NCI-H187 treated with DMSO at 0.1 percent for 48 hours (cell line): ENCODE results near the gene CXCL5.
"Not testable (repeated sequence)": the region's sequence is repeated elsewhere in the genome, so short reads cannot be mapped to it uniquely, and the experiment has no call there.

ENCODE experiments used
- DNase-seq: peaks from one replicate; lab custom pipeline; 2025; lab: John Stamatoyannopoulos, UW

Gene CXCL5

DNA sequence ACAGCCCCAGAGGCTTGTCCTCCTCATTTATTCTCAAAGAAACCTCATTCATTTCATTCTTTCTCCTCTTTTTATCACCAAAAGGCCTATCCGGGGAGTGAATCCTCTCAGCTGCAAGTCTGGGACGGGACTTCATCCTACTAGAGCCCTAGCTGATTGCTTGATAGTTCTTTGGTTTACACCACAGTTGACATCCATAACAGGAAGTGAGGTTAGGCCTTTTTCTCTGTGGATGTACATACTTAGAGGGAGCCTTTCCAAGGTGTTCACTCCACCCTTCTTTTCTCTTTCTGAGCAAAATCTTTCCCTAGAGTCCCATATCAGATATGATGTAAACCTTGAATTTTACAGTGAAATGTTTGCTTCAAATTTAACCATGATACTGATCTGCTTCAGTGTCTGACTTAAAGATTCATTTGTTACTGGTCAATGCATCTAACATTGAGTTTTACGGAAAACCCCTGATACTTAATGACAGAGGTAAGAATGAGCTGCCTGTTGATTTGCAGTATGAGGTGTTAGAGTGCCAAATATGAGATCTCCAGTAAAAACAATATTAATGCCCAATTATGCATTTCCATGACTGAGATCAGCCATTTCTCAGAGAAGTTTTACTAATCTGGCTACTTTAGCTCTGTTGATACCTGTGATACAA, 16.8 kb upstream of the CXCL5 start:
- DNase-seq: no peak

DNA sequence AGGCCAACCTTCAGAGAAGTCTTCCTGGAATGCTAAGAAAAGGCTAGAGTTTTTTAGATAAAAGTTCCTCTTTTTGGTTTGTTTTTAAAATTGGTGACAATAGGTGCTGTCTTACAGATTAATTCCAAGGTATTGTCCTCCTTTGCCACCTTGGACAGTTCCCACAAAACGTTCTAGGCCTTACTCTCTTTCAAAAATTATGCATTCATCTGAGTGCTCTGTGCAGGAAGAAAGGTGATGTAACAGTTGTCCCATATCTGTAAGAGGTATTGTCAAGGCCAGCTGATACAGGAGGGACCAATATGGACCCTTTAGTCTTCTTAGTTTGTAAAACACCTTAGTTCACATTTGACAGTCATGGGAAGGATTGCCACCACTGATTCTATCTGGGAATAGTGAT, 15.9 kb upstream of the CXCL5 start:
- no peak for DNase-seq

DNA sequence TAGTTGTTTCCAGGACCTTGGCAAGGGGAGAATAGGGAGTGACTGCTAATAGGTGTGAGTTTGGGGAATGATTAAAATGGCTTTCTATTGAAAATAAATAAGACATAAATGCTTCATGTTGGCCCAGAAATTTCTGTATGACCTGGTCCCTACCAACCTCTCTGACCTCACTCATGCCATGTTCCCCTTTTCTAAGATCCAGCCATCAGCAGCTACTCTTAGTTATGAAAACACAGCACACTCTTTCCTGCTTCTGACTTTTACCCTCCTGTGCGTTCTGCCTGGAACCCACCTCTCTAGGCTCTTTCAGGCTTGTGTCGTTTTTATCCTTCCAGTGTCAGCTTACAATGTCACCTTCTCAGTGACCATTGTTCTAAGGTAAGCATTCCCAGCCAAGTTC, 14.8 kb upstream of the CXCL5 start:
- no peak for DNase-seq

DNA sequence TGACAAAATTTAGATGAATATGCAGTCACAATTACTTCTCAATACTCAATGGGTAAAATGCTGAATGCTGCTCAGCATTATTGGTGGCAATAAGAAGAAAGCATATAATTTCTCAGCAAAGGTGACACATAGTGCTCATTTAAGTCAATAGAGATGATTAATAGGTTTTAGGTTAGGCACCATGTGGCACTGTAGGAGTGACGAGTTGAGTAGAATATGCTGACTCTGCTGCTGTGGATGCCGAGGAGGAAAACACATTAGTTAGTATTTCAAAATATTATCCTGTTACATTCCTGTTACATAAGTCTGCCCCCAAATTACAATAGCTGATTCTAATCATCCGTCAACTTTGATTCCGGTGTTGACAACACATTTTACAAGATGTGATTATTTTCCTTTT, 13.7 kb upstream of the CXCL5 start:
- no peak for DNase-seq

DNA sequence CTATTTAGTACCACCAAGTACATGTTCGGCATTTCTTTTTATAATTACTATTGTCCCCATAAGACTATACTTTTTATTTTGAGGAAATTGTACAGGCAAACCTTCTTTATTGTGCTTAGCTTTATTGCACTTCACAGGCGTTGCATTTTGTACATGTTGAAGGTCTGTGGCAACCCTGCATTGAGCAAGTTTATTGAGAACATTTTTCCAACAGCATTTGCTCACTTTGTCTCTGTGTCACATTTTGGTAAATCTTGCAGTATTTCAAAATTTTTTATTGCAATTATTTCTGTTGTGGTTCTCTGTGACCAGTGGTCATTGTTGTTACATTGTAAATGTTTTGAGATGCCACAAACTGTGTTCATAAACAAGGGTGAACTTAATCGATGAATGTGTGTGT, 10.8 kb upstream of the CXCL5 start:
- no peak for DNase-seq

DNA sequence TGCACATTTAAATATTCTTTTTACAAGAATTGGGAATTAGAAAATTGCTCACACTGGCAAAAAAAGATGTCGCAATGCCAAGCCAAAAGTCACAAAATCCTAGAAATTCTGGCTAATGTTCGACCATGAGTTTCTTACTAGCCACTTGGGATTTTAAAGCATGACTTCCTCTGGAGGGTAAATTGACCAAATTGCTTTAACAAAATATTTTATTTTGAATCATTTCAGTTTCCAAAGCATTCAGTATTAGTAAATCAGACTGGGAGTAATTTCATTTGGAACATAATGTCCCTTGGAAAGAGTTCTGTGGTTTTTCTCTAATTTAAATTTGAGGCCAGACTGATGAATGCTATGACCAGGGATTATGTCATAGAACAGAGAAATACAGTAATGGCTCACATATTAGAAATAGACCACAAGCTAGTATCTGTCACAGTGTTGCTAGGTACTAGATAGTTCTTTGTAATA, 7.6 kb upstream of the CXCL5 start:
- DNase-seq: no peak

DNA sequence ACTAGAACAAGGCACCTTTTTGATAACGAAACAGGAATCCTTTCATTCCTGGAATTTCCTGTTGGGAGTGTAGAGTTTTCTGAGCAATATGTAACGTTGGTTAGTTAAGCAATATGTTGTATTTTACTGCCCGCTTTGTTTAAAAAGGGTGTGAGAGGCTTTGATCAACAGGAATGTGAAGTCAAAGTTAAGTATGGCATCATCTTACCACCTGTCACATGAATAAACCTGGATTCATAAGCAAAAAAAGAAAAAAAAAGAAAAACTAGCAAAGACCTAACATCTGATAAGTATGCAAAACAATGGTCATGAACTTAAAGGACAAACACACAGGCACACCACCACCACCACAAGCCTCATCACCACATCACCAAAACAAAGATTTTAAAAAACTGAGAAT, 7.1 kb upstream of the CXCL5 start:
- no peak for DNase-seq

DNA sequence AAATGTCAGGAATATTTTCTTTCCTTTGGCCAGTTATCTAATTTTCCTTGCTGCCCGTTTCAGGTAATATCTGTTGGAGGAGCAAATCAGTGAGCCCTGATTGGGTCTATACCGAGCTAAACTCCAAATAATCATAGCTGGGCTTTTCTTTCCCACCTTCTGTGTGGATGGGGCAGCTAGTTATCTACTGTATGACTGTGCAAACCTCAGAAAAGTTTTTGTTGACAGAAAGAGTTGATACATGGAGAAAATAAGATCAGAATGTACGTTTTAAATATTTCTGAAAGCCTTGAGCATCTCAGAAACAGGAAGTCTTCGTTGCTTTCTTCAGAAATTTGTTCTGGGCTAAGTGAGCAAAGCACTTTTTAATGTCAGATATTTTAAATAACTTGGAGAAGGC, 6.2 kb upstream of the CXCL5 start:
- no peak for DNase-seq

DNA sequence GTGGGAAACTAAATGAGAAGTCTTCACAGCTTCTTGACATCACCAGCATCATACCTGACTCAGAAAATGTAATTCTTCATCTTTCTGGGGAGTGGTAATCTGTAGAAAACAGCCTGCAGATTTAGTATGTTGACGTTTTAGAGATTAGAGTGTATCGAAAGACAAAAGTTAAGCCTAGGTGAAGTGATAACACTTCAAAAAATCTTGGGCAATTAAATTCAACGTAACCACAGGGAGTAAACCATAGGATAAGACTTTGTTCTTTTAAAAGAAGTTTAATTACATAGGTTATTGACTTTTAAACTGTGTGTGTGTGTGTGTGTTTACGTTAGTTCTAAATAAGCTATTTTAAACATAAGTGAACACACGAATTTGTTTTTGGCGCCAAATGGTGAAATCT, 1.8 kb upstream of the CXCL5 start:
- DNase-seq: no peak

DNA sequence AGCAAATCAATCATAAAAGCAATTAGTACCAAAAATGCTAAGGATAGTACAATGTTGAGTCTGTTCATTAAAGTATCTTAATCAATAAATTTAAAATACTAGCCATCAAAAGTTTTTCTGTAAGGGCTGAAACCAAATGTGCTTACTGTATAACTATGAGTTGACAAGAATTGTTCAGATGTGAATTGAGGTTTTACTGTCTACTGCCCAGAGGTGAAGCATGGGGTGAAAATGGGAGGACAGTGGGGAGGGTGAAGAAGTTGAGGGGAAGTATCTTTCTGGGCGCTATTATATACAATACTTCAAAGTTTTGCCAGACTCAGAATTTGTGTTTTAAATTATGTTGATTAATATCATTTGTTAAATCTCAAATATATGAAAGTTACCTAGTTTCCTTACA, 6.4 kb downstream of the CXCL5 start:
- DNase-seq: no peak

DNA sequence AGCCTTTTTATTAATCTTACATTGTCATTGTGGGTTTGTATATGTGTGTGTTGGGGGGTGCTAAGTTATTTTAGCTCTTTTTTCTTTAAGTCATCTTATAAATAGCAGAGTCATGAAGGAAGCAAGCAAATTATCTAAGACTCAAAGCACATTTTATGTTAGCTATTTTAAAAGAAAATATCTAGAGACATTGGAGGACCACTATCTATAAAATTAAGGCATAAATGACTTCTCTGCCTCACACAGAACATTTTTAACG, 6.8 kb downstream of the CXCL5 start:
- no peak for DNase-seq

DNA sequence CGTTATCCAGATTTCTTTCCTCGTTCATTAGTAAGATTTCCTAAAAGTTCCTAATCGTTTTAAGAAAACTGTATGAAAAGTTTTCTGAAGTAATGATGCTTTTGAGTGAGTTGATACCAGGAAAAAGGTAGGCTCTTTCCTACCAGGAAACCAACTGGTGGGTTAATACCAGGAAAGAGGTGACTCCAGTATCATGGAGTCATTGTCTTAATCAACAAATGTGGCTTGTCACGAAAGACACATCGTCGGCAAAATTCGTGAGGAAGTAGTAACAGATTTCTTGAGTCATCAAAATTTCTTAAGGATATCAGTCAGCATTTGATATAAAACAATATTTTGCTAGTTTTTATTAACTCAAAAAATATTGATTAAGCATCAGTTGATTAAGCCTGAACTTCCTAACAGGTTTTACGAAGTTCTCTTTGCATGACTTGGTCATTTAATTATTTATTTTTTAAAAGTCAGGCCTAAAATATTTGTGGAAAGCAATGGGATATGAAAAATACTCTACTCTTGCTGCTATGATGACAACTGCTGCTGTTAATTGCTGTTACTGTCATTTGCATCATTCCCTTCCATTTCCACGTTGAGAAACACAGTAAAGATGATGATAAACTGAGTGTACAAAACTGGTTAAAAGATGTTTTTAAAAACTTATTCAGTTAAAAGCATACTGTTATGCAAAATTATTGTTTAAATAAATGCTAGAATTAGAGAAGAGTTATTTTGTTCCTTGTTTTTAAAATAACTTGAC, 7.3 kb downstream of the CXCL5 start:
- no peak for DNase-seq

DNA sequence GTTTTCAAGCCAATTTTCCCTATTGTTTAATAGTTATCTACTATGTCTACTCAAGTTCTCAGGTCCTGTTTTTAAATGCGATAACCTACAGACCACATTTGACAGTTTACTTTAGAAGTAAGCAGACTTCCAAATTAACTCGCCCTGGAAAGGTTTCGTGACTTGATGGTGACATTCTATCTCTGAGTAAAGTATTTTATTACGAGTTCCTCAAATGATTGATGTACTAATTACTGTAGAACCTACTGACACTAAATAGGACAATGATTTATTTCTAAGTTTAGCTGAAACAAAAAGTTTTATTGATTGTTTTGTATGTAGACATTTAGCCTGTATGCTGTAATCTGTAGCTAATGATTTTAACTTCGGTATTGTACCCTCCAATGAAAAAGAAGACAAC, 8.5 kb downstream of the CXCL5 start:
- no peak for DNase-seq

DNA sequence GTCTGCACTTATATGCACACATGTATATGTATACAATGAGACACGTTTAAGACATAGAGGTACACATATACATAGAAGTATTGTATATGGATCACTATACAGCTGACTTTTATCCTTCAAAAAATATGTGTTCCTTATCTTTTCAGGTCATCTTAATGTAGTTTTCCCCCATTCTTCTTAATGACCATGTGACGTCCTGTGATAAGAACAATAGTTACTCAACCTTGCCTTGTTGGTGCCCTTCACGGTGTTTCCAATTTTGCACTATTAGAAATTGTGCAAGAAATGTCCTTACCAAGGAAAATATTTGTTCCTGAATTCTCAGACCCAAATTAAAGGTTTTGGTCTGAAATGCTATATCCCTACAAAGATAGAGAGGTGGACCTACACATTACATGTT, 9.4 kb downstream of the CXCL5 start:
- DNase-seq: no peak

DNA sequence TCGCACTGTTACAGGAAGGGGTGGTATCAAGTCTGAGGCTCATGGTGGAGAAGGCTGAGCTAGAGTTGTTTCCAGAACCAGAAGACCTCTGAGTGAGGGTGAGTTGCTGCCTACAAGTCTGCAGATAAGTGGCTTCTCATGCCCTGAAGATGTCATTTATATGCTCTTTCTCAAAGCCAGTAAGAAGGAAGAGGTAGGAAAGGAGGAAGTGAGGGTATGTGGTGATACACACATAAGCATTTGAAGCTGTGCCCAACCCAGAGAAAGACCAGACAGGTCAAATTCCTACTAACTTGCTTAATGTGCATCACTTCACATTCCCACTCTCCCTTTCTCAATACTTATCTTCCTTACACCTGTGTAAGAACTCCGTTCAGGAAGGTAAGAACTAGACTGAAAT, 10.4 kb downstream of the CXCL5 start, which contains the start of gene PPBP:
Gene PPBP, minus strand, starts transcription at position 130 of the 400 bp plus-strand sequence. Its CDS starts 87 bp downstream, at position 43.
- no peak for DNase-seq

DNA sequence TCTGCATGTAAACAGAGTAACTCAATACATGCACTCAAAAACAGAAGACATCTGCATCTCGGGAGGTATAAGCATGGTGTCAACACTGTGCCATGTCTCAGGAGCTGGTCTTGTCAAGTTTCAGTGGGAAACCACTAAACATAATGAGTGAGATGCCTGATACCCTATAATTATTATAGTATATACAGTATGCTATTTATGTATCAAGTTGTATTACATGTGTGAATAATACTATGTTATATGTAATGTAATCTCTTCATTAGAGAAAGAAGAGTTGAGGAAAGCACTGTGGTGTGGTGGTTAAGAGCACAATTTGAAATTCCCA, 13.0 kb downstream of the CXCL5 start:
- DNase-seq: no peak

DNA sequence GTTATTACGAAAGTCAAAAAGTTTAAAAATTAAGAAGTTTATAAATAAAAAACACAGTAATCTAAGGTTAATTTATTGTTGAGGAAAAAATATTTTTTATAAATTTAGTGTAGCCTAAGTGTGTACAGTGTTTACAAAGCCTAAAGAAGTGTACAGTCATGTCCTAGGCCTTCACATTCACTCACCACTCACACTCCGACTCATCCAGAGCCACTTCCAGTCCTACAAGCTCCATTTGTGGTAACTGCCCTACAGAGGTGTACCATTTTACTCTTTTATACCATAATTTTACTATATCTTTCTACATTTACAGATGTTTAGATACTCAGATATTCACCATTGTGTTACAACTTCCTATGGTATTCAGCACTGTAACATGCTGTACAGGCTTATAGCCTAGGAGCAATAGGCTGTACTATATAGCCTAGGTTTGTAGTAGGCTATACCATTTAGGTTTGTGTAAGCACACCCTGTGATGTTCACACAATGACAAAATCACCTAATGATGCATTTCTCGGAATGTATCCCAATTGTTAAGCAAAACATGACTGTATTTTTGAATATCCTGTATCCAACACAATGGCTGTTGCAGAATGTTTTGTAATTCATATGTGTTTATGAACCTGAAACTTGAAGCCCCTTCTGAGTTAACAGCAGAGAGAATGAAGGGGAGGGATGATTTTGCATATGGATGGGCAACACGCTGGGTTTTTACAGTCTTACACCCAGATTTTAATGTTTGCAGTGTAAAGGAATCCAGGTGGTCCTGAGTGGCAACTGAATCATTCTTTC, 13.5 kb downstream of the CXCL5 start:
- DNase-seq: no peak

DNA sequence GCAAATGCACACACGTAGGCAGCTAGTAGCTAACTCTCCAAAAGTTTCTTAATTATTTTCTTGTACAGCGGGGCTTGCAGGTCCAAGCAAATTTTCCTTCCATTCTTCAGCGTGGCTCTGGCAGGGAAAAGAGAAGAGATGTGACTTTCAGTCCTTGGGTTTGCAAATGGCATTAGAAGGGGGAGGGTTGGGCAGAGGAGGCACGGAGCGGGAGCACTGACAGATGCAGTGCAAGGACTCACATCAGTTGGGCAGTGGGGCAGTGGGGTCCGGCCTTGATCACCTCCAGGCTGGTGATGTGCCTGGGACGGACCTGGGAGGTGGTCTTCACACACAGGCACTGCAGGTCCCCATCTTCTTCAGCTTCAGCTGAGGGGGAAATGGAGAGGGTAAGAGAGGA, 17.3 kb downstream of the CXCL5 start:
- not testable (repeated sequence) for DNase-seq

DNA sequence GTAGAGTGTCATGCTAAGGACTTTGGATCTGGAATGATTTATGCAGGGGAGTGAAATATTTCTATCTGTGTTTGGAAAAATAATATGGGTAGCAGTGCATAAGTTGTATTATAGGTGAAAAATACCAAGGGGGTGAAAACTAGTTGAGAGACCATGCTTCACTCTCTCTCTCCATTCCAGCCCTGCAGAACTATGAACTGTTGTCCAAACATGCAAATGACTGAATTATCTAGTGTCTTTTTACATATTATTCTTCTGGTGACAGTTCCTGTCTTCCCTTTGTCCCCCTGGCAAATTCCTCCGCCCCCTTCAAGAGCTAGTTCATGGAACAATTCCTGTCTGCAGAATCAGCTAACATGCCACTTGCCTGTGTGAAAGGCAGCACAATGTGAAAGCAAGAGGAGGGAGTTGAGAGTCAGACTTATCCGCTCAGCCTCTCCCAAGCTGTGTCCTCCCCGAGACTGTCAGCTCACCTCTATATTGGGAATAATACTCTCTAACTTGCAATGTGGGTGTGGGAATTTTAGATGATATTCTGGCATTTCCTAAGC, 19.0 kb downstream of the CXCL5 start:
- no peak for DNase-seq

DNA sequence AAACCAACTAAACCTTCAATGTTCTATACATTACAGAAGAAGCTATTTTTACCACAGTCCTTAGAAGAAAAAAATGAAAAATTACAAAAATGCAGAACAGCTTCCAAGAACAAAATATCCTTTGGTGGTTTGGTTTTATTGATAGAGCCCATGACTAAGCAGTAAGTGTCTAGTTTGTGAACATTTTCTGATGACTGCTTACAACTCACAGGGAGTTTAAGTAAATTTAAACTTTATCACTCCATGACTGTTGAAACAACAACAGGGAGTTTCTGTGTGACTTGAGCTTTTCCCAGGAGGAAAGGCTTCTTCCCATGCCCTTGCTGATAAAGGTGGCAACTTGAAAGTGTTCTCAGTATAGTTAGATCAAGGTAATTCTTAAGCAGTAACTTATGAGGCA, 19.6 kb downstream of the CXCL5 start:
- DNase-seq: no peak

DNA sequence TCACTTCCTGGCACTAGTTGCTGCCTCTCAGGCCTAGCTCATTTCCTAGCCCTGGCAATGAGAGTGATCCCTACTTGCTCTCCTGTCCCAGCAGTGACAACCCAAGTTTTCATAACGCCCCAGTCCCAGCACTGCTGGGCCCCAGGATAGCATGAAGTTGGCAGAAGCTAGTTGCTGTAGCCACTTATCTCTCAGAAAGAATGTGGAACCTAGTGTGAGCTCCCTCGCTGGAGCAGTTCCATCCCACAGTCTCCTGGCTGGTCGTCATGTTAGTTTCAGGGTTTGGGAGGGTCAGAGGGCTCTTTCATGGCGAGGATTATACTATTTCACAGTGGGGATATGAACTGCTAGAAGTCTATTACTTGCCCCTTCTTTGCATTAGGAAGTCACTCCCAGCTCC, 21.8 kb downstream of the CXCL5 start:
- no peak for DNase-seq

DNA sequence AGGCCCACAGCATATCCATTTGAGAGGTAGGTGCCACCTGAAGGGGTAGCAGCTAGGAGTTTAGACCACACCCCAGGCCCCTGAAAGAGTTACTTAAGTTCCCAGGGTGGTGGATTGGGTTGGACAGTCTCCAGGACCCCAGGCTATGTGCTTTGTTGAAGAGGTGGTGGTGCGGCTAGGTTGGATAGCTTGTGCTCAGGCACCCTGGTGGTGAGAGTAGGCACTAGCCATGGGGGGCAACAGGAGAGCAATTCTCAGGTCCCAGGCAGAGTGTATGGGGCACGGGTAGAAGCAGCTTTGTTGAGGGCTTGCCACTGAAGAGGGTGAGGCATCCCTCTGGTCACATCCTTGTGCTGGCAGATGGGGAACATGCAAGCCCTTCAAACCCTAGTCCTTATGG, 22.3 kb downstream of the CXCL5 start:
- DNase-seq: no peak

DNA sequence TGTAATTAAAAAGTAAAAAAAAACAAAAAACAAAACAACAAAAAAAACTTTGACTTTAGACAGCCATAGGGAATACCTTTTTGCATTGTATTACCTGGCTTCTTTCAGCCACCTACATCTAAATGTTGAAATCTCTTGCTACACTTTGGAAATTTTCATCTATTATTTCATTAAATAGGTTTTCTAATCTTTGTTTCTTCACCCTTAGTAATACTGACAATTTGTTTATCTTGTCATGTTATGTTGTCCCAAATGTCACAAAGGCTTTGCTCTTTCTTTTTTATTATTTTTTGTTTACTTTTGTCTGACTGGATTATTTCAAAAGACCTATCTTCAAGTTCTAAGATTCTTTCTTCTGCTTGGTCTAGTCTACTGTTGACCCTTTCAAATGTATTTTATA, 24.1 kb downstream of the CXCL5 start:
- no peak for DNase-seq
